Left cardiac atrium (tissue), 4 donors: ENCODE measurements around the gene GUCA1A. TPM values are rescaled to one million over a fixed set of nuclear protein-coding genes. Genes with fewer than 3 reads are reported as not detected.
"Not testable (repeated sequence)": the region's sequence is repeated elsewhere in the genome, so short reads cannot be mapped to it uniquely, and the experiment has no call there.

ENCODE experiments used
- ATAC-seq, 2 donors: fragments of 200-7000 bp; cut with Tn5 transposase; one replicate each; pipeline ENCODE4 v1.9.1; 2020; ENCODE audit warnings: mild to moderate bottlenecking in 2 of 2, moderate library complexity in 2 of 2
- DNase-seq: peaks from one replicate; pipeline ENCODE4 v3.0.0-alpha.2; 2020
- intact Hi-C, 2 donors: fragments of 100-400 bp; cut with DNase I; formaldehyde crosslinking; loops; one replicate each; pipeline versions ENCODE4 v1.14.1 to v1.15.1; 2022 to 2023
- total RNA-seq, 2 donors: library from RNA; stranded (reverse); fragmentation: NEBNext Ultra II Directional; extraction: Animal tissue kit (Norgen Biotek cat#: 25700); gene quantifications; one replicate each; pipeline ENCODE4 v1.2.1, GENCODE V29; 2021
- donor health status: DM: no; HTN: yes; CAD: no.
- donor health status: DM: no; HTN: yes; CAD: no; lungs with severe emphysema.
- donor health status: DM: yes; HTN: yes; CAD: no.
- donor health status: Dilated cardiomyopathy.

The GUCA1A gene
- total RNA-seq, 2 donors from 2014 or later = not detected

GRCh38 chr6:42168650-42169049 is 4.5 kb upstream of the GUCA1A start:
- no peak for DNase-seq
- no peak for ATAC-seq
- intact Hi-C loops = loop anchor here in 1 of 2 donors (5.0 kb wide), 1 partner anchor 91 kb away; no protein-coding TSS in a partner anchor

- ATAC-seq, DNase-seq: not testable (repeated sequence)
- intact Hi-C loops = loop anchor here in 1 of 2 donors (5.0 kb wide), 1 partner anchor 92 kb away; no protein-coding TSS in a partner anchor
Observed at GRCh38 chr6:42169780-42170179, 3.4 kb upstream of the GUCA1A start.

GRCh38 chr6:42171813-42172581 is 1.2 kb upstream of the GUCA1A start:
- ATAC-seq (no peak), DNase-seq (no peak)
- intact Hi-C loops = no loop called here

- no peak for ATAC-seq
- intact Hi-C loops = no loop called here
- DNase-seq = no peak
Observed at GRCh38 chr6:42175860-42176259, 2.7 kb downstream of the GUCA1A start.

- DNase-seq (no peak), ATAC-seq (no peak)
- intact Hi-C loops = no loop called here
Observed at GRCh38 chr6:42176981-42177380, 3.8 kb downstream of the GUCA1A start.

GRCh38 chr6:42177514-42178364 is 4.6 kb downstream of the GUCA1A start:
- DNase-seq = no peak
- ATAC-seq = peak in 1 of 2 donors; percentile 26
- intact Hi-C loops = no loop called here

- DNase-seq (no peak), ATAC-seq (no peak)
- intact Hi-C loops = no loop called here
Observed at GRCh38 chr6:42179261-42179944, 6.2 kb downstream of the GUCA1A start.

- intact Hi-C loops = no loop called here
- no peak for DNase-seq
- ATAC-seq = no peak
Observed at GRCh38 chr6:42179945-42180313, 6.8 kb downstream of the GUCA1A start.

GRCh38 chr6:42182101-42182500 is 8.9 kb downstream of the GUCA1A start:
- intact Hi-C loops = no loop called here
- DNase-seq = no peak
- no peak for ATAC-seq

GRCh38 chr6:42184475-42184874 is 11.3 kb downstream of the GUCA1A start:
- ATAC-seq (no peak), DNase-seq (no peak)
- intact Hi-C loops = no loop called here

- peak in 1 of 2 donors; percentile 27 for ATAC-seq
- DNase-seq = no peak
- intact Hi-C loops = no loop called here
Observed at GRCh38 chr6:42185597-42185996, 12.4 kb downstream of the GUCA1A start.

GRCh38 chr6:42188406-42188805 is 15.2 kb downstream of the GUCA1A start:
- DNase-seq (no peak), ATAC-seq (no peak)
- intact Hi-C loops = no loop called here

GRCh38 chr6:42190554-42191183 is 17.5 kb downstream of the GUCA1A start:
- no peak for DNase-seq
- peak in 1 of 2 donors; percentile 74 for ATAC-seq
- intact Hi-C loops = no loop called here

- intact Hi-C loops, DNase-seq: not testable (repeated sequence)
- ATAC-seq = peak in 1 of 2 donors; percentile 27
Observed at GRCh38 chr6:42192385-42192784, 19.2 kb downstream of the GUCA1A start.

- no peak for DNase-seq
- ATAC-seq = peak in 1 of 2 donors; percentile 27
- intact Hi-C loops = no loop called here
Observed at GRCh38 chr6:42193491-42193894, 20.3 kb downstream of the GUCA1A start.

GRCh38 chr6:42194056-42194455 is 20.9 kb downstream of the GUCA1A start:
- intact Hi-C loops = no loop called here
- ATAC-seq = no peak
- DNase-seq = no peak

GRCh38 chr6:42195415-42195814 is 22.3 kb downstream of the GUCA1A start:
- DNase-seq (no peak), ATAC-seq (no peak)
- intact Hi-C loops = no loop called here

- peak; percentile 27 to 82 for ATAC-seq
- no peak for DNase-seq
- intact Hi-C loops = no loop called here
Observed at GRCh38 chr6:42197555-42198362, 24.6 kb downstream of the GUCA1A start.
